ENCODE measurements around the gene CTAG2. TPM values are rescaled to one million over a fixed set of nuclear protein-coding genes. Genes with fewer than 3 reads are reported as not detected.

Gene CTAG2
- total RNA-seq, 1 experiment from 2014 or later: not detected

- Histone ChIP-seq H3K4me3 (replicated peaks in 1 of 2; ENCODE audit: low read depth in 1 of 2, low read length in 2 of 2) (no peak overlapping the region), H3K27me3 (ENCODE audit: insufficient read depth, low read length) (no peaks in the 10 kb centered on the region), H3K27ac (ENCODE audit: low read depth, low read length) (no peak overlapping the region), H4K20me1 (ENCODE audit: insufficient read depth) (no peaks in the 10 kb centered on the region), H3K9me2 (ENCODE audit: insufficient read depth) (no peaks in the 10 kb centered on the region), H3K9me3 (ENCODE audit: control insufficient read depth in 1 of 2, insufficient read depth in 1 of 2, low read depth in 1 of 2, low read length in 2 of 2) (no peaks in the 10 kb centered on the region), H3K36me3 (ENCODE audit: control insufficient read depth in 1 of 2, insufficient read depth in 2 of 2, low read length in 2 of 2) (no peaks in the 10 kb centered on the region), H3K9ac (ENCODE audit: low read length) (no peak overlapping the region), H3K4me2 (ENCODE audit: low read length) (no peak overlapping the region), H2AFZ (ENCODE audit: low read depth, low read length, poor library complexity, severe bottlenecking) (no peak overlapping the region), H3K79me2 (ENCODE audit: insufficient read depth, low read length) (no peaks in the 10 kb centered on the region), H3K4me1 (ENCODE audit: control insufficient read depth in 1 of 2, insufficient read depth in 2 of 2, low read length in 2 of 2) (no peaks in the 10 kb centered on the region)
- ATAC-seq: no peak
- intact Hi-C loops (cut with micrococcal nuclease): no loop called here
- no peak for TF ChIP-seq ZNF274 (IDR thresholded peaks at IDR 0.05; ENCODE audit: low read depth, low read length)
- no peak for TF ChIP-seq FOSL1 (IDR thresholded peaks at IDR 0.05; ENCODE audit: low read depth)
- POLR2A ChIA-PET: no interaction called here
- CTCF ChIA-PET: no interaction called here
- no TSS peak for BruUV-seq (replicated peaks)
- RAD21 ChIA-PET (ENCODE audit: low non-redundant PET in 1 of 2, low total read pairs in 2 of 2, uncharacterized antibody in 2 of 2, unreplicated experiment in 2 of 2): no interaction called here
- no peak for DNase-seq (ENCODE audit: low read depth, low spot score)
Observed at GRCh38 chrX:154655786-154656185, 2.4 kb upstream of the CTAG2 start.

- no peak for ATAC-seq
- no peaks in the 10 kb centered on the region for H3K9me2 ChIP-seq (ENCODE audit: insufficient read depth)
- no peaks in the 10 kb centered on the region for H3K27me3 ChIP-seq (ENCODE audit: insufficient read depth, low read length)
- ChIA-PET CTCF (no interaction called here), RAD21 (ENCODE audit: low non-redundant PET in 1 of 2, low total read pairs in 2 of 2, uncharacterized antibody in 2 of 2, unreplicated experiment in 2 of 2) (no interaction called here), POLR2A (no interaction called here)
- no peaks in the 10 kb centered on the region for H3K79me2 ChIP-seq (ENCODE audit: insufficient read depth, low read length)
- no peak overlapping the region for H3K27ac ChIP-seq (ENCODE audit: low read depth, low read length)
- no peak overlapping the region for H3K4me2 ChIP-seq (ENCODE audit: low read length)
- no TSS peak for BruUV-seq (replicated peaks)
- H3K4me3 ChIP-seq (replicated peaks in 1 of 2; ENCODE audit: low read depth in 1 of 2, low read length in 2 of 2): no peak overlapping the region
- intact Hi-C loops (cut with micrococcal nuclease): no loop called here
- H3K4me1 ChIP-seq (ENCODE audit: control insufficient read depth in 1 of 2, insufficient read depth in 2 of 2, low read length in 2 of 2): no peaks in the 10 kb centered on the region
- no peaks in the 10 kb centered on the region for H3K36me3 ChIP-seq (ENCODE audit: control insufficient read depth in 1 of 2, insufficient read depth in 2 of 2, low read length in 2 of 2)
- no peak overlapping the region for H2AFZ ChIP-seq (ENCODE audit: low read depth, low read length, poor library complexity, severe bottlenecking)
- H3K9ac ChIP-seq (ENCODE audit: low read length): no peak overlapping the region
- DNase-seq (ENCODE audit: low read depth, low spot score): no peak
- H4K20me1 ChIP-seq (ENCODE audit: insufficient read depth): no peaks in the 10 kb centered on the region
- no peaks in the 10 kb centered on the region for H3K9me3 ChIP-seq (ENCODE audit: control insufficient read depth in 1 of 2, insufficient read depth in 1 of 2, low read depth in 1 of 2, low read length in 2 of 2)
- TF ChIP-seq POLR2A (IDR thresholded peaks at IDR 0.05; ENCODE audit: borderline replicate concordance, extremely low read depth, insufficient read depth, insufficient read length): no peak
- no peak for TF ChIP-seq ELF1 (IDR thresholded peaks at IDR 0.05; ENCODE audit: borderline replicate concordance, low read depth)
Observed at GRCh38 chrX:154655346-154655745, 2.0 kb upstream of the CTAG2 start.

GRCh38 chrX:154654925-154655324 lies 1.5 kb upstream of the CTAG2 start:
- BruUV-seq (replicated peaks): no TSS peak
- Histone ChIP-seq H3K4me1 (ENCODE audit: control insufficient read depth in 1 of 2, insufficient read depth in 2 of 2, low read length in 2 of 2) (no peaks in the 10 kb centered on the region), H2AFZ (ENCODE audit: low read depth, low read length, poor library complexity, severe bottlenecking) (no peak overlapping the region), H3K27ac (ENCODE audit: low read depth, low read length) (no peak overlapping the region), H3K9me3 (ENCODE audit: control insufficient read depth in 1 of 2, insufficient read depth in 1 of 2, low read depth in 1 of 2, low read length in 2 of 2) (no peaks in the 10 kb centered on the region), H3K9me2 (ENCODE audit: insufficient read depth) (no peaks in the 10 kb centered on the region), H3K27me3 (ENCODE audit: insufficient read depth, low read length) (no peaks in the 10 kb centered on the region), H3K36me3 (ENCODE audit: control insufficient read depth in 1 of 2, insufficient read depth in 2 of 2, low read length in 2 of 2) (no peaks in the 10 kb centered on the region), H3K9ac (ENCODE audit: low read length) (no peak overlapping the region), H3K79me2 (ENCODE audit: insufficient read depth, low read length) (no peaks in the 10 kb centered on the region), H3K4me3 (replicated peaks in 1 of 2; ENCODE audit: low read depth in 1 of 2, low read length in 2 of 2) (no peak overlapping the region), H4K20me1 (ENCODE audit: insufficient read depth) (no peaks in the 10 kb centered on the region), H3K4me2 (ENCODE audit: low read length) (no peak overlapping the region)
- no peak for DNase-seq (ENCODE audit: low read depth, low spot score)
- ATAC-seq: no peak
- RAD21 ChIA-PET (ENCODE audit: low non-redundant PET in 1 of 2, low total read pairs in 2 of 2, uncharacterized antibody in 2 of 2, unreplicated experiment in 2 of 2): no interaction called here
- intact Hi-C loops (cut with micrococcal nuclease): no loop called here
- POLR2A ChIA-PET: no interaction called here
- TF ChIP-seq EZH2 (IDR thresholded peaks at IDR 0.05) (no peak), ZBTB33 (IDR thresholded peaks at IDR 0.05; ENCODE audit: extremely low read depth, insufficient replicate concordance, low read length) (no peak), FOSL1 (IDR thresholded peaks at IDR 0.05; ENCODE audit: low read depth) (no peak), EGR1 (IDR thresholded peaks at IDR 0.05; ENCODE audit: low read depth) (no peak), SRF (IDR thresholded peaks at IDR 0.05; ENCODE audit: low read depth) (no peak), MAX (IDR thresholded peaks at IDR 0.05) (no peak), EZH2phosphoT487 (IDR thresholded peaks at IDR 0.05; ENCODE audit: borderline replicate concordance) (no peak)
- CTCF ChIA-PET: no interaction called here

Measured in HCT116 (cell line).